ENCODE data around the gene AK1. TPM values are rescaled to one million over a fixed set of nuclear protein-coding genes. Genes with fewer than 3 reads are reported as not detected.
"Not testable (repeated sequence)": the region's sequence is repeated elsewhere in the genome, so short reads cannot be mapped to it uniquely, and the experiment has no call there.

Gene AK1
- total RNA-seq, 3 donors from 2014 or later: 66.7 to 157 (median 106) TPM

GRCh38 chr9:127846443-127847177 is 30.9 kb downstream of the AK1 start:
- no peaks in the 10 kb centered on the region for H3K36me3 ChIP-seq (ENCODE audit: low read depth)
- H3K4me3 ChIP-seq: no peak overlapping the region
- no peak for DNase-seq
- ATAC-seq: peak; percentile 13
- TF ChIP-seq CTCF (IDR thresholded peaks at IDR 0.05): no peak
- H3K4me1 ChIP-seq (ENCODE audit: low read depth): no peaks in the 10 kb centered on the region
- intact Hi-C loops (cut with DNase I, micrococcal nuclease): no loop called here
- peaks cover 13% of the 10 kb centered on the region for H3K9me3 ChIP-seq

- ATAC-seq; H3K4me1 ChIP-seq (ENCODE audit: low read depth); H3K4me3 ChIP-seq; H3K36me3 ChIP-seq (ENCODE audit: low read depth); intact Hi-C loops (cut with DNase I, micrococcal nuclease); DNase-seq: not testable (repeated sequence)
- peaks cover 13% of the 10 kb centered on the region for H3K9me3 ChIP-seq
Observed at GRCh38 chr9:127845619-127846018, 31.9 kb downstream of the AK1 start.

DNA sequence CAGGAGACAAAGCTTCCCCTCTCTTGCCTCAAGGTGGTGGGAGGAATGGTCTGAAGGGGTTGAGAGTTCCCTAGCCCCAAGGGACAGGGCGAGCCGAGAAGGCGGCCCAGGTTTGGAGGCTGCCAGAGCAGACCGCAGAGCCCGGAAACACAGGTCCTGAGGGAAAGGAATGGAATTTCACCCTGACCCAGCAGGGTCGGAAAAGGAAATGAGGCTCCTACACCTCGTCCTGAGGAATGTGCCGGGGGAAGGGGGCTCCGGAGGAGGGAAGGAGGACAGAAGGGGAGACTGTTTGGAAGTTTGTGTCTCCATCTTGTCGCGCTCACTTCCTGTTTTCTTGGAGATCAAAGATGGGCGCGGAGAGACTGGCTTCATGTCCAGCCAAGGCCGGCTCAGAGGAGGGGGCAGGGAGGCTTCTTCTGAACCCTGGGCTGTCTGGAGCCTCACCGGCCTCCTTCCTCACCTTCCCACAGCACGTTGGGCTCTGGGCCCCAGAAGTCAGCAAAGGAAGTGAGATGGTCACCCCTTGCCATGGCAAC is 32.6 kb downstream of the AK1 start:
- no peak for TF ChIP-seq CTCF (IDR thresholded peaks at IDR 0.05)
- ATAC-seq (no peak), DNase-seq (no peak)
- peaks cover 12% of the 10 kb centered on the region for H3K9me3 ChIP-seq
- H3K4me1 ChIP-seq (ENCODE audit: low read depth): no peaks in the 10 kb centered on the region
- intact Hi-C loops (cut with DNase I, micrococcal nuclease): no loop called here
- no peaks in the 10 kb centered on the region for H3K36me3 ChIP-seq (ENCODE audit: low read depth)
- H3K4me3 ChIP-seq: no peak overlapping the region

- ATAC-seq: no peak
- Histone ChIP-seq H3K36me3 (ENCODE audit: low read depth) (no peaks in the 10 kb centered on the region), H3K4me3 (no peak overlapping the region), H3K9me3 (no peaks in the 10 kb centered on the region), H3K4me1 (ENCODE audit: low read depth) (peaks cover 8% of the 10 kb centered on the region)
- intact Hi-C loops (cut with DNase I, micrococcal nuclease): no loop called here
- no peak for TF ChIP-seq CTCF (IDR thresholded peaks at IDR 0.05)
- no peak for DNase-seq
Observed at GRCh38 chr9:127841087-127841835, 36.2 kb downstream of the AK1 start.

DNA sequence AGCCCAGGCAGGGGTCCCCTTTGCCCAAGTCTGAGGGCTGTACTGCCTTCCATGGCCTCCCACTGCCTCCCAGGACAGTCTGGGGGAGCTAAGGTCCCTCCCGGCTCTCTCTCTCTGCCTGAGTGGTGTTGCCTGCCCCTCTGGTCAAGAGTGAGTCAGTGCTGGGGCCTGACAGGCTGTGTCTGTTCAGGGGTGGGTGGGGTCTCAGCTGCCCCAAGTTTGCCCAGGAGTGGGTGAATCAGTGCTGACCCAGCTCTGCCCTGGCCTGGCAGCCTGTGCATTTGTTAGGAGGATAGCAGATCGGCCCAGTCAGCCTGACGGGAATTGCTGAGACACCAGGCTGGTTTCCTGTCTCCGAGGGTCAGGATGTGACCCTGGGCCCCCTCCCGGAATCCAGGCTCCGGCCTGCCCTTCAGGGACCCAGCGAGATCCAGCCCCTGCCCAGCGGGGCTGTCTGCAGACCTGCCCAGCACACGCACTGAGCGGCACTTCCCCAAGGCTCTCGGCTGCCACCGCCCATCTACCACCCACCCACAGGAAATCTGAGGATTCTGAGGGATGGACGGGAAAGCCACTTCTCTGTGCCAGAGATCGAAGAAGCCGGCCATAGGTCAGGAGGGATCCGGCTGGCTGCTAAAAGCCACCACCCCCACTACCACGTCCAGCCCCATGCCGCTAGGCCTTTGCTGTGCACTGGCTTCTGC is 38.9 kb downstream of the AK1 start:
- intact Hi-C loops (cut with DNase I, micrococcal nuclease): no loop called here
- ATAC-seq (peak; percentile 69), DNase-seq (peak; percentile 41 to 81 (median 51))
- Histone ChIP-seq H3K36me3 (ENCODE audit: low read depth) (no peaks in the 10 kb centered on the region), H3K4me3 (no peak overlapping the region), H3K4me1 (ENCODE audit: low read depth) (peaks cover 8% of the 10 kb centered on the region), H3K9me3 (no peaks in the 10 kb centered on the region)
- TF ChIP-seq CTCF (IDR thresholded peaks at IDR 0.05): no peak
